SK-N-MC (cell line): ENCODE measurements around the gene ETV6.

ENCODE experiments used
- EZH2 ChIP-seq: fragments of 200-600 bp; sonication (generic); IDR thresholded peaks from one replicate; pipeline ENCODE4 v1.6.1; 2017; ENCODE audit warnings: antibody characterized with exemption
- POLR2AphosphoS5 ChIP-seq: IDR thresholded peaks from 2 replicates; pipeline ENCODE4 v1.6.1; 2012; ENCODE audit warnings: mild to moderate bottlenecking, low read depth, low read length, borderline replicate concordance

- TF ChIP-seq EZH2 (no peak), POLR2AphosphoS5 (no peak)
These were observed 121.9 kb downstream of the ETV6 start for GRCh38 chr12:11771356-11771755.
